GM12865 (cell line): Measurements from ENCODE around the gene NOL8.

ENCODE experiments used
- DNase-seq: peaks from one replicate; pipeline ENCODE4 v3.0.0; 2010; ENCODE audit warnings: low read depth
- H3K4me3 ChIP-seq: 2 replicates; pipeline ENCODE4 v1.5.1; 2011; ENCODE audit warnings: mild to moderate bottlenecking, low read depth, low read length, control low read depth
- CTCF ChIP-seq: IDR thresholded peaks from 2 replicates; pipeline ENCODE4 v1.5.1; 2011; ENCODE audit warnings: low read length, control low read depth, low read depth, inconsistent platforms; ENCODE audit not compliant: insufficient read depth; ENCODE audit errors: missing control alignments

The NOL8 gene

DNA sequence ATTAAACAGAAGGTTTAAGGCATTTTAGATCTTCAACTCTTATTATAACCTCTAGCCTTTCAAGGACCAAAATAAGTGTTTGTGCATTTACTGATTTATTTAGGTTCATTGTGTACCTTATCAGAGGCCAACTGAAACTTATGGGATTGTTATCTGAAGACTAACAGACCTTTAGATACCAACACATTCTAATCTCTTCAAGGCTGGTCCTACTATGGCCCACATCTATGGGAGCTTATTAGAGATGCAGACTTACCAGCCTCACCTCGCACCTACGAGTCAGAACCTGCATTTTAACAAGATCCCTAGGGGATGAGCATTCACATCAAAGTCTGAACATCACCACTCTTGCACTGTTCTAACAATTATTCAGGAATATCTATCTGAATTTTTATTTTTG, 33.6 kb downstream of the NOL8 start:
- no peak for TF ChIP-seq CTCF
- DNase-seq = no peak
- peak overlapping the region; percentile 95 for H3K4me3 ChIP-seq

DNA sequence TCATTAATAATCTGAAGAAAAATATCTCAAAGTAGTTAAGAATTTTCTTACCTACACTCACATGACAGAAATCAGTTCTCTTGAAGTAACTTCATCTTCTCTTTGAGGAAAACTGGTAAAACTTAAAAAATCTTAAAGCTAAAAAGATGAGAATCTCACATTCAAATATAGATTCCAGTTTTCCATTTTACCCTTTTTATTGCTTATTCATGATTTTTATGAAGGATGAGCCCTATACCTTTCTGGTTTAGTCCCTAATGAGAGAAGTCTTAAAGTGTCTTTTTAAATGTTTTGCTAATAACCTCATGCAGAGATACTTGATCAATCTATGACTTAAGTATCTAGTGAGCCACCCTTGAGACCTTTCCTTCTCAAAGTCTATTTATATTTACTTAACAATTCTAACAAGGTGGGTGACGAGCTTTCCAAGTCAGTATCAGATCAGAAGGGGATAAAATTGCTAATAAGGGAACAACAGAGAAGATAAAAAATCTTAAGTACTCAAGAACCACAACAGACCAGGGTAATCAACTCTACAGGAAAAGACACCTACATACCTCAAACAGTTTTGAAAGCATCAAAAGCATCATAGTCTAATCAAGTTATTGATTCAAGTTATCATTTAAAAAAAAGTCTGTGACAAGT, 34.2 kb downstream of the NOL8 start:
- DNase-seq = no peak
- no peak for TF ChIP-seq CTCF
- no peak overlapping the region for H3K4me3 ChIP-seq

- no peak for TF ChIP-seq CTCF
- no peak for DNase-seq
- H3K4me3 ChIP-seq = no peak overlapping the region
Measured at GRCh38 chr9:92289708-92290390, 35.3 kb downstream of the NOL8 start.

GRCh38 chr9:92279302-92279701, 45.8 kb downstream of the NOL8 start:
- H3K4me3 ChIP-seq = no peak overlapping the region
- TF ChIP-seq CTCF = no peak
- no peak for DNase-seq

GRCh38 chr9:92278110-92278509, 47.0 kb downstream of the NOL8 start:
- no peak overlapping the region for H3K4me3 ChIP-seq
- DNase-seq = no peak
- TF ChIP-seq CTCF = no peak

GRCh38 chr9:92276331-92277032, 48.7 kb downstream of the NOL8 start:
- no peak for DNase-seq
- H3K4me3 ChIP-seq = no peak overlapping the region
- TF ChIP-seq CTCF = no peak

DNA sequence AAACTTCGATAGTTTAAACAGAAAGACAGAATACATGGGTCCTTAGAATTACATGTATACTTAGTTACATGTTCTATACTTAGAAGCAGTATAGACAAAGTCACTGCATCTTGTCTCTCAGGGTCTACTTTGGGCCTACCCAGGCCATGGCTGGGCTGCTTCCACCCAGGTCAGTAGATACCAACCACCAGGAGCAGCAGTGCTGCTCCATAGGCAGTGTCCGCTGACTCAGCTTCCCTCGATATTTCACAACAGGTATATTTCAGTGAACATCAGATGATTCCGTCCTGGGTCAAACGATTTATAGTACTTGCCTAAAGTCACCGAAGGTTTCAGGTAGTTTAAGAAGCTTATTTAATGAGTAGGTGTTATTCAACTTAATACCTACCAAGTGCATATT, 49.6 kb downstream of the NOL8 start:
- H3K4me3 ChIP-seq = no peak overlapping the region
- TF ChIP-seq CTCF = no peak
- DNase-seq = no peak
